AG10803 (cell line): Measurements from ENCODE around the gene HYAL2.

Source experiments
- DNase-seq: peaks from one replicate; pipeline ENCODE4 v3.0.0; 2010; ENCODE audit warnings: low read depth
- H3K4me3 ChIP-seq: 2 replicates; pipeline ENCODE4 v1.5.1; 2011; ENCODE audit warnings: mild to moderate bottlenecking, low read length, control low read depth
- CTCF ChIP-seq: conservative IDR thresholded peaks from 2 replicates; pipeline ENCODE4 v1.5.1; 2011; ENCODE audit warnings: mild to moderate bottlenecking, low read length, control low read depth, inconsistent platforms

HYAL2 gene

GRCh38 chr3:50298836-50299637 lies 23.5 kb downstream of the HYAL2 start, which contains the start of the genes HYAL3 and NAA80:
Gene HYAL3 (minus strand): TSS chr3:50299405. CDS start chr3:50295602, 3,803 bp downstream.
Gene NAA80 (minus strand): TSS chr3:50299405. CDS start chr3:50297463, 1,942 bp downstream.
- DNase-seq = peak; percentile 99
- peak within 1 kb of the TSS; percentile 97 for H3K4me3 ChIP-seq
- peak; percentile 27 for TF ChIP-seq CTCF

- no peak for DNase-seq
- TF ChIP-seq CTCF = peak; percentile 36
- H3K4me3 ChIP-seq = peak overlapping the region; percentile 97
These were observed 24.4 kb downstream of the HYAL2 start for GRCh38 chr3:50297896-50298725.

- no peak for TF ChIP-seq CTCF
- no peak overlapping the region for H3K4me3 ChIP-seq
- DNase-seq = no peak
These were observed 25.2 kb downstream of the HYAL2 start for GRCh38 chr3:50297384-50297775.

- no peak overlapping the region for H3K4me3 ChIP-seq
- DNase-seq = no peak
- TF ChIP-seq CTCF = no peak
These were observed 25.7 kb downstream of the HYAL2 start for GRCh38 chr3:50296721-50297383.

- DNase-seq = no peak
- no peak overlapping the region for H3K4me3 ChIP-seq
- no peak for TF ChIP-seq CTCF
These were observed 26.8 kb downstream of the HYAL2 start for GRCh38 chr3:50295553-50296431.
